ENCODE data around the gene COTL1.

The COTL1 gene

DNA sequence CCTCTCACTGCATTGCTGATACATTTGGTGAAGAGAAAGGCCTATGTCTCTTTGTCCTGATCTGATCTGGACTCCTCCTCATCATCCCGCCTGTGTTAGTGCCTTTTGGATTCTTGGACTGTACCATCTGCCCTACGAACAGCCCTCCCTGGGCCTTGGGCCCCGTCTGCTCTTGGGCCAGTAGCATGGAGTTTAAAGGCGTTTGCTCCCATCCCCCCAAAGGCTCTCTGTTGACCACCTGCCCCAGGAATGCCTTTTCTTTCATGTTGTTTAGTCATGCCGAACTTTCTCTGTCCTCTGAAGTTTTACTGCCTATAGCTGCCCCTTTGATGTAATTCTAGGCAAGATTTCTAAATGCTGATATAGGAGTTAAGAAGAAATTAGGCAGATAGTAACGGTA lies 82.5 kb downstream of the COTL1 start:
- Histone ChIP-seq H3K9me2 (replicated peaks; ENCODE audit: insufficient read depth, low read length) (no peaks in the 10 kb centered on the region), H3K27me3 (ENCODE audit: low read length) (no peaks in the 10 kb centered on the region), H2AFZ (ENCODE audit: low read depth, low read length, severe bottlenecking) (no peak overlapping the region), H3F3A (ENCODE audit: insufficient read depth) (no peaks in the 10 kb centered on the region), H3K27ac (ENCODE audit: low read depth, low read length) (no peak overlapping the region), H3K4me2 (ENCODE audit: low read depth, low read length, poor library complexity, severe bottlenecking) (no peak overlapping the region), H3K9me3 (ENCODE audit: insufficient read depth, low read length) (no peaks in the 10 kb centered on the region), H3K4me3 (ENCODE audit: insufficient read depth, low read length, poor library complexity, severe bottlenecking) (no peak overlapping the region), H3K9ac (ENCODE audit: low read length) (no peak overlapping the region), H3K36me3 (ENCODE audit: low read length) (no peaks in the 10 kb centered on the region), H4K20me1 (ENCODE audit: low read depth, low read length) (no peaks in the 10 kb centered on the region), H3K79me2 (ENCODE audit: insufficient read depth, low read length) (no peaks in the 10 kb centered on the region)
- no peak for TF ChIP-seq EZH2phosphoT487 (conservative IDR thresholded peaks at IDR 0.05; ENCODE audit: low read length)
- TF ChIP-seq, protein P1, sequence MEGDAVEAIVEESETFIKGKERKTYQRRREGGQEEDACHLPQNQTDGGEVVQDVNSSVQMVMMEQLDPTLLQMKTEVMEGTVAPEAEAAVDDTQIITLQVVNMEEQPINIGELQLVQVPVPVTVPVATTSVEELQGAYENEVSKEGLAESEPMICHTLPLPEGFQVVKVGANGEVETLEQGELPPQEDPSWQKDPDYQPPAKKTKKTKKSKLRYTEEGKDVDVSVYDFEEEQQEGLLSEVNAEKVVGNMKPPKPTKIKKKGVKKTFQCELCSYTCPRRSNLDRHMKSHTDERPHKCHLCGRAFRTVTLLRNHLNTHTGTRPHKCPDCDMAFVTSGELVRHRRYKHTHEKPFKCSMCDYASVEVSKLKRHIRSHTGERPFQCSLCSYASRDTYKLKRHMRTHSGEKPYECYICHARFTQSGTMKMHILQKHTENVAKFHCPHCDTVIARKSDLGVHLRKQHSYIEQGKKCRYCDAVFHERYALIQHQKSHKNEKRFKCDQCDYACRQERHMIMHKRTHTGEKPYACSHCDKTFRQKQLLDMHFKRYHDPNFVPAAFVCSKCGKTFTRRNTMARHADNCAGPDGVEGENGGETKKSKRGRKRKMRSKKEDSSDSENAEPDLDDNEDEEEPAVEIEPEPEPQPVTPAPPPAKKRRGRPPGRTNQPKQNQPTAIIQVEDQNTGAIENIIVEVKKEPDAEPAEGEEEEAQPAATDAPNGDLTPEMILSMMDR (IDR thresholded peaks at IDR 0.05; ENCODE audit: insufficient read depth, low read length, poor library complexity, severe bottlenecking): no peak

DNA sequence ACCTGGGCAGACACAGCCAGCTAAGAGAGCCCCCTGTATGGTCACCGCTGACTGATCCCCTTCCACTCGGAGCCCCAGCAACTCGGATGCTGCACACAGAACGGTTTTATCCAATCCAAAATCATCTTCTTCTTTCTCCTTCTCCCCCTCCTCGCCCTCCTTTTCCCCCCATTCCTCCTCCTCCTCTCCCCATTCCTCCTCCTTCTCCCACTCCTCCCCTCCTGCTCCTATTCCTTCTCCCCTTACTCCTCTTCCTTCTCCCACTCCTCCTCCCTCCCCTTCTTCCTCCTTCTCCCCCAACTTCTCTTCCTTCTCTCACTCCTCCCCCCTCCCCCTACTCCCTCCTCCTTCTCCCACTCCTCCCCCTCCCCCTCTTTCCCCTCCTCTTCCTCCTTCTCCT lies 83.1 kb downstream of the COTL1 start:
- no peaks in the 10 kb centered on the region for H3K79me2 ChIP-seq (ENCODE audit: insufficient read depth, low read length)
- H2AFZ ChIP-seq (ENCODE audit: low read depth, low read length, severe bottlenecking): no peak overlapping the region
- no peaks in the 10 kb centered on the region for H4K20me1 ChIP-seq (ENCODE audit: low read depth, low read length)
- H3K36me3 ChIP-seq (ENCODE audit: low read length): no peaks in the 10 kb centered on the region
- H3K9me3 ChIP-seq (ENCODE audit: insufficient read depth, low read length): no peaks in the 10 kb centered on the region
- no peak overlapping the region for H3K4me2 ChIP-seq (ENCODE audit: low read depth, low read length, poor library complexity, severe bottlenecking)
- TF ChIP-seq, protein P1 (IDR thresholded peaks at IDR 0.05; ENCODE audit: insufficient read depth, low read length, poor library complexity, severe bottlenecking): no peak
- no peak for TF ChIP-seq EZH2phosphoT487 (conservative IDR thresholded peaks at IDR 0.05; ENCODE audit: low read length)
- no peaks in the 10 kb centered on the region for H3K27me3 ChIP-seq (ENCODE audit: low read length)
- no peak overlapping the region for H3K9ac ChIP-seq (ENCODE audit: low read length)
- no peaks in the 10 kb centered on the region for H3F3A ChIP-seq (ENCODE audit: insufficient read depth)
- no peak overlapping the region for H3K4me3 ChIP-seq (ENCODE audit: insufficient read depth, low read length, poor library complexity, severe bottlenecking)
- H3K27ac ChIP-seq (ENCODE audit: low read depth, low read length): no peak overlapping the region
- H3K9me2 ChIP-seq (replicated peaks; ENCODE audit: insufficient read depth, low read length): no peaks in the 10 kb centered on the region

DNA sequence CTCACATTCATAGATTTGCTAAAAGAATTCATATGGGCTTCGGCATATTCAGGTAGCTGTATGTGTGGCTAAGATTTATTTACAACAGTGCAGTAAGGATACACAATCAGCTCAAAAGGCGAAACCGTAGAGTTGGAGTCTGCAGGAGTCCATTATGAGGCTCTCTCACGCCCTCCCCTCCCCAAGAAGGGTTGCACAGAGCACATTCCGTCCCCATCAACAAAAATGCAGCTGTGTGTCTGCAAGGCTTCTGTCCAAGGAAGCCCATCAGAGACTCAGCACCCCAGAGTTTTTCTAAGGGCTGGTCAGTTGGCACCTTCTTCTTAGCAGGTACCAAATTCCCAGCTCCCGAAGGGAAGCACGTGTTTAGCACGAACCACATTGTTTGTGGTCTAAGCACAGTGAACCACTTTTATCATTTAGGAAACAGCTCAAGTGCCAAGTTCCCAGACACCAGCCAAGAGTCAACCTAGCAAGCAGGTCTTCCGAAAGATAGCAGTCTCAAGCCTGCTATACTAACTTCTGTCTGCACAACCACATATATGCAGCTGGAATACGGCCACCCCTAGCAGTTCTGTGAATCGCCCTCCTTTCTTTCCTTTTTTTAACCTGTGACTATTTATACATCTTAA lies 84.9 kb downstream of the COTL1 start:
- Histone ChIP-seq H3K4me3 (ENCODE audit: insufficient read depth, low read length, poor library complexity, severe bottlenecking) (no peak overlapping the region), H3K9me2 (replicated peaks; ENCODE audit: insufficient read depth, low read length) (no peaks in the 10 kb centered on the region), H3K27me3 (ENCODE audit: low read length) (no peaks in the 10 kb centered on the region), H3K27ac (ENCODE audit: low read depth, low read length) (no peak overlapping the region), H4K20me1 (ENCODE audit: low read depth, low read length) (no peaks in the 10 kb centered on the region), H3K9me3 (ENCODE audit: insufficient read depth, low read length) (no peaks in the 10 kb centered on the region), H3K4me2 (ENCODE audit: low read depth, low read length, poor library complexity, severe bottlenecking) (no peak overlapping the region), H3F3A (ENCODE audit: insufficient read depth) (no peaks in the 10 kb centered on the region), H3K9ac (ENCODE audit: low read length) (no peak overlapping the region), H3K36me3 (ENCODE audit: low read length) (no peaks in the 10 kb centered on the region), H3K79me2 (ENCODE audit: insufficient read depth, low read length) (no peaks in the 10 kb centered on the region), H2AFZ (ENCODE audit: low read depth, low read length, severe bottlenecking) (no peak overlapping the region)
- no peak for TF ChIP-seq EZH2phosphoT487 (conservative IDR thresholded peaks at IDR 0.05; ENCODE audit: low read length)
- TF ChIP-seq, protein P1 (IDR thresholded peaks at IDR 0.05; ENCODE audit: insufficient read depth, low read length, poor library complexity, severe bottlenecking): no peak
